Measurements from ENCODE around the gene SP2.

GRCh38 chr17:47873200-47874090 is 22.6 kb upstream of the SP2 start:
- TF ChIP-seq CTCF (IDR thresholded peaks at IDR 0.05) (no peak), EZH2 (IDR thresholded peaks at IDR 0.05; ENCODE audit: borderline replicate concordance, insufficient read depth, low read depth, low read length, poor library complexity, severe bottlenecking) (no peak)

Data from B cell (primary cell).